Subcutaneous abdominal adipose tissue (tissue), 5 donors: ENCODE results near the gene COL4A2.

Experiments
- H3K27ac ChIP-seq: one replicate; pipeline ENCODE4 v1.7.0; 2013; ENCODE audit warnings: low read depth, mild to moderate bottlenecking, inconsistent platforms, low read length, moderate library complexity
- H3K27me3 ChIP-seq, 5 donors: one replicate each; pipeline ENCODE4 v1.7.0; 2013; ENCODE audit warnings: low read length in 5 of 5, inconsistent platforms in 1 of 5; ENCODE audit not compliant: control insufficient read depth in 5 of 5, insufficient read depth in 4 of 5
- H3K36me3 ChIP-seq, 5 donors: one replicate each; pipeline ENCODE4 v1.7.0; 2013; ENCODE audit warnings: low read length in 5 of 5; ENCODE audit not compliant: control insufficient read depth in 5 of 5, insufficient read depth in 5 of 5
- H3K4me1 ChIP-seq, 5 donors: one replicate each; pipeline ENCODE4 v1.7.0; 2013; ENCODE audit warnings: low read length in 5 of 5, mild to moderate bottlenecking in 3 of 5, moderate library complexity in 1 of 5; ENCODE audit not compliant: control insufficient read depth in 5 of 5, insufficient read depth in 5 of 5
- H3K4me3 ChIP-seq, 5 donors: one replicate each; pipeline ENCODE4 v1.7.0; 2013; ENCODE audit warnings: low read length in 5 of 5, low read depth in 1 of 5
- H3K9ac ChIP-seq, 5 donors: one replicate each; pipeline ENCODE4 v1.7.0; 2013; ENCODE audit warnings: low read length in 5 of 5, mild to moderate bottlenecking in 4 of 5, moderate library complexity in 3 of 5
- H3K9me3 ChIP-seq, 5 donors: one replicate each; pipeline ENCODE4 v1.7.0; 2013; ENCODE audit warnings: low read length in 5 of 5; ENCODE audit not compliant: control insufficient read depth in 5 of 5
- donor health status: healthy.
- donor health status: healthy.
- donor health status: healthy.
- donor health status: healthy.
- donor health status: healthy.

The COL4A2 gene

DNA sequence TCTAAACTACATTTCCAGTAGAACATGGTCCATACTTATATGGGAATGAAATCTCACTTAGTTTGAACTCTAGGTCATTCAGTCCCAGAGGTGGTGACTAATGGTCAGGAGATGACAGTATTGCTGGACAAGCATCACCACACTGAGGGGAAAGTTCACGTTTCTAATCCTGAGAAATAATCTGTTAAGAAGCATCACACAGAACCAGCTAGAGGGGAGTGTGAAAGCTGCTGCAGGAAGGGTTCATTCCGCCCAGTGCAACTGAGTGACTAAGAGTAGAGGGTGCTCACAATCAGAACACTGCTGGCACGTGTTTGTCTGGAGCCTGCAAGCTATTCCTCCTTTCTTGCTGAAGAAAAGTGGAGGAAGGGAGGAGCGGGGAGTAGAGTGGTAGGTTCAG is 2.8 kb upstream of the COL4A2 start:
- peaks cover 28 to 86% (median 71%) of the 10 kb centered on the region in 5 donors for H3K4me1 ChIP-seq
- H3K9me3 ChIP-seq, result no peaks in the 10 kb centered on the region
- peak overlapping the region; percentile 90 to 97 (median 95) for H3K9ac ChIP-seq
- peaks cover 0 to 9% (median 0%) of the 10 kb centered on the region in 5 donors for H3K27me3 ChIP-seq
- peak overlapping the region; percentile 99 for H3K27ac ChIP-seq
- peak overlapping the region; percentile 94 to 99 (median 97) for H3K4me3 ChIP-seq
- H3K36me3 ChIP-seq, result peaks cover 2 to 27% (median 5%) of the 10 kb centered on the region in 5 donors

DNA sequence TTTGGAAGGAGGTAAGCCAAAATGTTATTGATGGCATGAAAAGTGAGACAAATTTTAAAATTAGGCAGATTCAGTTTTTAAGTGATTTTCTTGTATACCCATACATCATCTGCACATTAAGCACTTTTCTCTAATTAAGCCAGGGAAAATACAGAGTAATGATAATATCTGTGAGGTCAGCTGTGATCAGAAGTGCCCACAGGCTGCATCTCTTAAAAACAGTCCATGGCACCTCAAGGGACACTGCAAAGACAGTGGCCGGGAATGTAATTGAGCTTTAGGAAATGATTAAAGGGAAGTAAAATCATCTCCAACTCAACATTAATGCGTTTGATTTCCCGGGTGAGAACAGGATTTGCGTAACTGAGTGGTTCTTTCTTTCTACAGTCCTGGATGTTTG is 2.1 kb upstream of the COL4A2 start:
- H3K9me3 ChIP-seq, result no peaks in the 10 kb centered on the region
- peak overlapping the region; percentile 94 to 99 (median 97) for H3K4me3 ChIP-seq
- H3K4me1 ChIP-seq, result peaks cover 28 to 86% (median 71%) of the 10 kb centered on the region in 5 donors
- H3K27me3 ChIP-seq, result peaks cover 0 to 10% (median 0%) of the 10 kb centered on the region in 5 donors
- H3K27ac ChIP-seq, result peak overlapping the region; percentile 99
- peak overlapping the region; percentile 90 to 97 (median 95) for H3K9ac ChIP-seq
- H3K36me3 ChIP-seq, result peaks cover 0 to 26% (median 5%) of the 10 kb centered on the region in 5 donors

DNA sequence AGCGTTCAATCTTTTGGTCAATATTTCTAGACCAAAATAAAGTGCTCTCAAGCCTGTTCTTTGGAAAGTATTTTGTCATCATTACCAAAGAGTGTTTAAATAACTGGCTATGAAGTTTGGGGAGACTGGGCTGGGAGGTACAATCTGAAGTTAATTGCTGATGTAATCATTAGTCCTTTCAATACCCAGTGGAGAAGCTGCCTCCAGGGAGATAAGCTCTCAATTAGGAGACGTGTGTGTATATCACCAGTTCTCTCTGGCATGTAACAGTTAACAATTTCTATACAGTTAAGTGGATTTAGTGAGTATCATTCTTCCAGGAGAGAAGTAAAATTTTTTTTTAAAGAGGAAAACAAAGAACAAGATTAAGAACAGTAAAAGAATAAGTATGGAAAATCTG is 1.5 kb upstream of the COL4A2 start:
- peaks cover 0 to 27% (median 5%) of the 10 kb centered on the region in 5 donors for H3K36me3 ChIP-seq
- peak overlapping the region; percentile 99 for H3K27ac ChIP-seq
- H3K27me3 ChIP-seq, result peaks cover 0 to 10% (median 0%) of the 10 kb centered on the region in 5 donors
- H3K4me1 ChIP-seq, result peaks cover 23 to 86% (median 71%) of the 10 kb centered on the region in 5 donors
- H3K4me3 ChIP-seq, result peak overlapping the region; percentile 94 to 99 (median 97)
- no peaks in the 10 kb centered on the region for H3K9me3 ChIP-seq
- H3K9ac ChIP-seq, result peak overlapping the region; percentile 90 to 97 (median 95)

DNA sequence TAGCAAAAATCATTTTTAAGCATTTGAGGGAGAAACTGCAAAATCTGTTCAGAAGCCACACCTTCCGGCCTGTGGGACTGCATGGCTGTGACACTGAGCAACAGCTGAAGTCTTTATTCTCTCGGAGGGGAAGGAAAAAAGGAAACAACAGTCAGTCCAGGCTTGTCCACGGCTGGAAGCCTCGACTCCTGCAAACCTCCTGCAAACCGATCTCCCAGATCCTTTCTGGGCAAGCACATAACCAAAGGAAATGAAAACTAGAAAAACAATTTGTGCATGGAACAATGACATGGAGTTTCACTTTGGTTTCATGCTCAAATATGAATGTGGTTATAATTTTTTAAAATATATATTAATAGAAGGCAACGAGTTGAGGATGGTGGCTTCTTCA is 1.1 kb upstream of the COL4A2 start:
- Histone ChIP-seq H3K27ac (peak overlapping the region; percentile 99), H3K27me3 (peaks cover 0 to 10% (median 0%) of the 10 kb centered on the region in 5 donors), H3K9me3 (no peaks in the 10 kb centered on the region), H3K9ac (peak overlapping the region; percentile 90 to 97 (median 95)), H3K4me1 (peaks cover 22 to 86% (median 71%) of the 10 kb centered on the region in 5 donors), H3K36me3 (peaks cover 0 to 30% (median 3%) of the 10 kb centered on the region in 5 donors), H3K4me3 (peak overlapping the region; percentile 94 to 99 (median 97))

DNA sequence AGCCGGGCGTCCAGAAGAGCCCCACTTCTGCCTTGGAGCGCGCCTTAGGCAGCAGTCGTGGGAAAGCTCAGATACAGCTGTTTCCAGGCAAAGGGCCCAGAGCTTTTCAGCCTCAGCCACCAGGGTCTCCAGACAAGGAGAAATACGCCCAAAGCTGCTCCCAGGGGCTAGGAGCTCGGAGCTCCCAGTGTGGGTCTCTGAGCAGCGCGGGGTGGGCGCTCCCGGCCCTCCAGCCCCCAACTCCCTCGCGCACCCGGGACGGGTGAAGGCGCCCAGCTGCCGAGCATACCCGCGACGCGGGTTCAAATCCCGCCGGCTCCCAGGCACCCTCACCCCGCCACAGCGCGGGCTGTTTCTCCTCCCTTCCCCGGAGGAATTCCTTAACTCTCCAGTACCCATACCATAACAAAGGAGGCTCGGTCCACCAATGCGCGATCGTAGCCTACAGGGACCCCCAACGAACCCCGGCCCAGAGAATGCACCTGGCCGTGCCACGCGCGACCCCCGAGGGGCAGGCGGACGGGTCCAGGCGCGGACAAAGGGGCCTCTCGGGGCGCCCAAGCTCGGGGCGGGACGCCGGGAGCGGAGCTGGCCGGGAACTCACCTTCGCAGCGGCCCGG is 634 bp upstream of the COL4A2 start:
- Histone ChIP-seq H3K36me3 (peaks cover 0 to 35% (median 7%) of the 10 kb centered on the region in 5 donors), H3K27ac (peak overlapping the region; percentile 99), H3K9me3 (no peaks in the 10 kb centered on the region), H3K9ac (peak overlapping the region; percentile 90 to 97 (median 95)), H3K4me1 (peaks cover 27 to 86% (median 71%) of the 10 kb centered on the region in 5 donors), H3K4me3 (peak overlapping the region; percentile 94 to 99 (median 97)), H3K27me3 (peaks cover 0 to 10% (median 0%) of the 10 kb centered on the region in 5 donors)

DNA sequence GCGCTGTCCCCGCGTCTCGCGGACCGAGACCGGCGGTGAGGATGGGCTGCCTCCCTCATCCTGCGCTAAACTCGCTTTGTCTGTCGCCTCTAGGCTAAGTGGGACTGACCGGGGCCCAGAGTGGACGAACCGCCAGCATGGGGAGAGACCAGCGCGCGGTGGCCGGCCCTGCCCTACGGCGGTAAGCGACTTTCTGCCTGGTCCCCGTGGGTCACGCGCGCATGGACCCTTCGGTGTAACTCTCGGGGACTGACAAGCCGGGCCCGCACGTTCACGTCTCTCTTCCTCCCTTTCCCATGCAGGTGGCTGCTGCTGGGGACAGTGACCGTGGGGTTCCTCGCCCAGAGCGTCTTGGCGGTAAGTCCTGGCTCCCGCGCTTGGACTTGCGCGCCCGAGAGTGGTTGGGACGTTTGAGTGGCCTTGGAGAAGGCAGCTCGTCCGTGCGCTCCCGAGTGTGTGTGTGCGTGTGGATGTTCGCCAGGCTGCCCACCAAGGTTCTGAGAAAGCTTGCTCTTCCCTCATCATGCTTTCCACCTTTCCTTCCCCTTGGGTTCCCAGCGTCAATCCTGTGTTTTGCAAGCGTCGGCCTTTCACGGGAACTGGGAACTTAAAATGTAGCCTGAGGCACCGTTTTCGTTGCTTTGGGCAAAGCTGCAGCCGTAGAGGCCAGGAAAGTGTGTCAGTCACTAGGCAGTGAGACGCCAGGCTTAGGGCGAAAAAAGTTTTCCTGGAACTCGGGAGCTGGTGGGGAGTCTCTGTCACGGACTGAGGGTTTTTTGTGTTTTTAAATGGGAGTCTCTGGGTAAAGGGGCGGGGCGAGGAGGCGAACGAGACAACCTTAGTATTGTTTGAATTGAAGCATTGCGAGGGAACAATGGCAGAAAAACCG is 927 bp downstream of the COL4A2 start:
- Histone ChIP-seq H3K9me3 (no peaks in the 10 kb centered on the region), H3K4me3 (peak overlapping the region; percentile 94 to 99 (median 97)), H3K27ac (peak overlapping the region; percentile 99), H3K36me3 (peaks cover 0 to 39% (median 11%) of the 10 kb centered on the region in 5 donors), H3K9ac (peak overlapping the region; percentile 84 to 99 (median 96)), H3K27me3 (peaks cover 0 to 10% (median 0%) of the 10 kb centered on the region in 5 donors), H3K4me1 (peaks cover 28 to 86% (median 70%) of the 10 kb centered on the region in 5 donors)

DNA sequence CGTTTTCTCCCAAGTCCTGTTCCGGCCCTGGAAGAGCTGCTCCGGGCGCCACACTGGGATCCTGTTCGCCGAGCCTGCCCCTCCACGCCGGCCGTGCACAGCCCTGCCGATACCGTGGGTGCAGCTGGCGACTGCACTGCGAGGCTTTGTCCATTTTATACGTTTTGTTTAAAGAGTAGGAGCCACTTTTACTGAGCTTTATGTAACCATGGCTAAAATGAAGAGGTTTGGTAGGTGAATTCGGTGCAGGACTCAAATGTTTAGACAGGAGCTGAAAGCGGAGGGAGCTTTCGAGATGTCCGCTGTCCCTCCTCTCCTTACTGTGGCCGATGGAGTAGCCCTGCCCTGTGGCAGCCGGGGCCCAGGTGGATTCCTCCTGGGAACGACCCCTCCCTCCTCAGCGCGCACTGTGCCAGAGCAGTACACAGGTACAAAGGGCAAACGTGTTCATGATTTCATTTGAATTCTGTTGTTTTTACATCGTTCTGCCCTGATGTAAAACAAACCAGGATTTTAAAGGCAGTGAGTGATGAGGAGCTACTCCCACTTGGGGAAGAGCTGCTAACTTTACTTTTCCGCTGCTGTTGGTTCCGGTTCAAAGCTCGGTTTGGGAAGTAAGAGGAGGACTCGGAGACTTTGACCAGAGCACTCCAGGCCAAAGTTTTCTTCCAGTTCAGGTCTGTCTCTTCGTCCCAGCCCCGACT is 1.7 kb downstream of the COL4A2 start:
- Histone ChIP-seq H3K27me3 (peaks cover 0 to 10% (median 0%) of the 10 kb centered on the region in 5 donors), H3K4me1 (peaks cover 22 to 81% (median 65%) of the 10 kb centered on the region in 5 donors), H3K9ac (peak overlapping the region; percentile 84 to 99 (median 96)), H3K27ac (peak overlapping the region; percentile 99), H3K4me3 (peak overlapping the region; percentile 94 to 99 (median 97)), H3K9me3 (no peaks in the 10 kb centered on the region), H3K36me3 (peaks cover 0 to 33% (median 8%) of the 10 kb centered on the region in 5 donors)

DNA sequence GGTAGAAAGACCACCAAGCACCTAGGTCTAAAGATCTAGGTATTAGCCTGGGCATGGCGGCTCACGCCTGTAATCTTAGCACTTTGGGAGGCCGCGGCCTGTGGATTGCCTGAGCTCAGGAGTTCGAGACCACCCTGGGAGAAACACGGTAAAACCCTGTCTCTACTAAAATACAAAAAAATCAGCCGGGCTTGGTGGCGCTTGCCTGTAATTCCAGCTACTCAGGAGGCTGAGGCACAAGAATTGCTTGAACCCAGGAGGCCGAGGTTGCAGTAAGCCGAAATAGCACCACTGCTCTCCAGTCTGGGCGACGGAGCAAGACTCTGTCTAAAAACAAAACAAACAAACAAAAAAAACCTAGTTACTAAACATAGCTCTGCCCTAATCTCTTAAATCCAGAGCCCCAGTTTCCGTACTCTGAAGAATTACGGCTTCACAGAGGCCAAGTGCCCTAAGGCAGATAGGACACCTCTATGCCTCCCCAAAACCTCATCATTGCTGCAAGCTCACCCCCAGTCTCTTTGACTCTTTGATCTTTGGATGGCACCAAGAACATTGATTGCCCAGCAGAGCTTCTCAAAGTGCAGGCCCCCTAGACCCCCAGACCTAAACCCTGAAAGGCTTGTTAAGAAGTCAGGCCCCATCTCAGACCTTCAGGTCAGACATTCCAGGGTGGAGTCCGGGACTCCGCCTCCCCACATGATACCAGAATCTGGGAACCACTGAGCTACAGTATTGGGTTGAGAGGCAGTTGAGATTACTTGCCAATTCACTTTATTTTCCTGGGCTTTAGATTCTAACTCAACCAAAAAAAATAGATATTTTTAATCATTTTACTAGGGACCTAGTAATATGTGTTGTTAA is 2.8 kb downstream of the COL4A2 start:
- peak overlapping the region; percentile 94 to 99 (median 97) for H3K4me3 ChIP-seq
- peak overlapping the region; percentile 73 to 99 (median 84) for H3K9ac ChIP-seq
- H3K27me3 ChIP-seq, result peaks cover 0 to 10% (median 0%) of the 10 kb centered on the region in 5 donors
- H3K27ac ChIP-seq, result peak overlapping the region; percentile 99
- H3K4me1 ChIP-seq, result peaks cover 19 to 81% (median 66%) of the 10 kb centered on the region in 5 donors
- no peaks in the 10 kb centered on the region for H3K9me3 ChIP-seq
- peaks cover 0 to 33% (median 8%) of the 10 kb centered on the region in 5 donors for H3K36me3 ChIP-seq
